DND-41 (cell line): ENCODE measurements around the gene RASAL1.

Experiments used
- CTCF ChIP-seq: IDR thresholded peaks from 2 replicates; pipeline ENCODE4 v1.5.1; 2012; ENCODE audit warnings: borderline replicate concordance, low read length, moderate library complexity, mild to moderate bottlenecking; ENCODE audit not compliant: poor library complexity, severe bottlenecking; ENCODE audit errors: extremely low read depth
- EZH2 ChIP-seq: IDR thresholded peaks from 3 replicates; pipeline ENCODE4 v1.6.1; 2012; ENCODE audit warnings: borderline replicate concordance, low read depth, mild to moderate bottlenecking, moderate library complexity, low read length, inconsistent platforms; ENCODE audit not compliant: severe bottlenecking

GRCh38 chr12:113171543-113171942 lies 36.0 kb upstream of the RASAL1 start:
- TF ChIP-seq CTCF (no peak), EZH2 (no peak)
